ENCODE results near the gene ATXN7.
A peak's percentile ranks its signal among the peaks of the same experiment; 100 is the strongest.

The ATXN7 gene

GRCh38 chr3:63905731-63906620 is 42.3 kb downstream of the ATXN7 start:
- DNase-seq (ENCODE audit: extremely low read depth in 1 of 2, low read depth in 1 of 2), result no peak

GRCh38 chr3:63908081-63908736 is 44.5 kb downstream of the ATXN7 start:
- no peak for DNase-seq (ENCODE audit: extremely low read depth in 1 of 2, low read depth in 1 of 2)

- no peak for DNase-seq (ENCODE audit: extremely low read depth in 1 of 2, low read depth in 1 of 2)
Measured at GRCh38 chr3:63908776-63909175, 45.1 kb downstream of the ATXN7 start.

GRCh38 chr3:63909431-63909830 is 45.8 kb downstream of the ATXN7 start:
- no peak for DNase-seq (ENCODE audit: extremely low read depth in 1 of 2, low read depth in 1 of 2)

- no peak for DNase-seq (ENCODE audit: extremely low read depth in 1 of 2, low read depth in 1 of 2)
Measured at GRCh38 chr3:63910001-63910400, 46.3 kb downstream of the ATXN7 start.

GRCh38 chr3:63910891-63911290 is 47.2 kb downstream of the ATXN7 start:
- no peak for DNase-seq (ENCODE audit: extremely low read depth in 1 of 2, low read depth in 1 of 2)

- no peak for DNase-seq (ENCODE audit: extremely low read depth in 1 of 2, low read depth in 1 of 2)
Measured at GRCh38 chr3:63911509-63911872, 47.8 kb downstream of the ATXN7 start.

- DNase-seq (ENCODE audit: extremely low read depth in 1 of 2, low read depth in 1 of 2), result peak; percentile 62 to 68
Measured at GRCh38 chr3:63911873-63912767, 48.5 kb downstream of the ATXN7 start, which contains the start of gene SCAANT1. Gene SCAANT1, minus strand, starts transcription at chr3:63912383.

GRCh38 chr3:63912768-63913588 is 49.3 kb downstream of the ATXN7 start:
- peak in 1 of 2 donors; percentile 10 for DNase-seq (ENCODE audit: extremely low read depth in 1 of 2, low read depth in 1 of 2)

GRCh38 chr3:63914312-63914711 is 50.6 kb downstream of the ATXN7 start:
- DNase-seq (ENCODE audit: extremely low read depth in 1 of 2, low read depth in 1 of 2), result no peak

- DNase-seq (ENCODE audit: extremely low read depth in 1 of 2, low read depth in 1 of 2), result no peak
Measured at GRCh38 chr3:63918321-63918720, 54.7 kb downstream of the ATXN7 start.

GRCh38 chr3:63920001-63920400 is 56.3 kb downstream of the ATXN7 start:
- DNase-seq (ENCODE audit: extremely low read depth in 1 of 2, low read depth in 1 of 2), result no peak

- no peak for DNase-seq (ENCODE audit: extremely low read depth in 1 of 2, low read depth in 1 of 2)
Measured at GRCh38 chr3:63921741-63922482, 58.2 kb downstream of the ATXN7 start.

- DNase-seq (ENCODE audit: extremely low read depth in 1 of 2, low read depth in 1 of 2), result no peak
Measured at GRCh38 chr3:63922491-63923199, 59.0 kb downstream of the ATXN7 start.

GRCh38 chr3:63926309-63926708 is 62.6 kb downstream of the ATXN7 start:
- DNase-seq (ENCODE audit: extremely low read depth in 1 of 2, low read depth in 1 of 2), result no peak

- DNase-seq (ENCODE audit: extremely low read depth in 1 of 2, low read depth in 1 of 2), result no peak
Measured at GRCh38 chr3:63927422-63928280, 64.0 kb downstream of the ATXN7 start.

- DNase-seq (ENCODE audit: extremely low read depth in 1 of 2, low read depth in 1 of 2), result no peak
Measured at GRCh38 chr3:63931290-63931689, 67.6 kb downstream of the ATXN7 start.

All from stimulated activated CD8-positive, alpha-beta memory T cell treated with anti-CD3 and anti-CD28 coated beads, Interleukin-7, amount 100 ng/mL, for 48 hours (primary cell).